Amygdala (tissue), 56 donors: Measurements from ENCODE around the gene PHEX.

ENCODE experiments used
- DNase-seq, 56 donors: peaks; one replicate each; lab custom pipeline; 2025; lab: John Stamatoyannopoulos, UW

Gene PHEX

DNA sequence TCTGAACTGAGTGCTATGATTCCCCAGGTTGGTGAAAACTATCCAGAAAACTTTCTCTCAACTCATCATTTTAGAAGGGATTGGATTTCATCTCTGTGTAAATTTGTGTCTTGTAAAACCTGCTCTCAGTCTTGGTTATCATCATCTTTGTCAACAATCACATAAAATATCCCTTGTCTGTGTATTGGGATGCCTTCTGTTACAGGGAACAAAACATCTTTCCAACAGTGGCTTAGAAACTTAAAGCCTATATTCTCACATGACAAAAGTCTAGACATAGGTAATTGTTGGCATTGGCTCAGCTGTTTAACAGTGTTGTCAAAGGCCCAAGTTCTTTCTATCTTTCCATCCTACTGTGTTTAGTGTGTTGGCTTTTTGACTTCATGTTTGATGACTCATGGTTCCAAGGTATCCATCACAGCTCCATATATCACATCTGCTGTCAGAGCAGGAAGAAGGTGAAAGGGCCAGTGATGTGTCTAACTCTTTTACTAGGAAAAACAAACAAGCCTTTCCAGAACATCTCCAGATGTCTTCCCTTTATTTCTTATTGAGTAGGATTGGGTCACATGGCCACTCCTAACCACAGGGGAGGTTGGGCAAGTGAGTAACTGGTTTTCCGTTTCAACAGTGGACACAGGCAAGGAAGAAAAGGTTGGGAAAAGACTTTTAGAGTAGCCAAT, 65.0 kb downstream of the PHEX start:
- DNase-seq = no peak

DNA sequence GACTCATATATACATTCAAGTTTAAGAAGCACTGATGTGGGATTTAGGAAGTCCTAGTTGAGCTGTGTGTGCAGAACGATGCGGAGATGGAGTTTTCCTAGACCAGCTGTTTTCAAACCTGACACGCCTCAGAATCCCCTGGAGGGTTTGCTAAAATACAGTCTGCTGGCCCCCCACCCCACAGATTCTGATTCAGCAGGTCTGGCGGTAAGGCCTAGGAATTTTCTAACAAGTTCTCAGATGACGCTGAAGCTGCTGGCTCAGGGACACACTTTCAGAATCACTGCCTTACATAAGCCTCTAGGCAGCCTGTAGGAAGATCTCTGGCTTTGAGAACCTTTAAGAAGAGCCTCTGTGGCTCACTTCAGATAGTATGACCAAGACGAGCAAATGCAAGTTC, 73.1 kb downstream of the PHEX start:
- no peak for DNase-seq

DNA sequence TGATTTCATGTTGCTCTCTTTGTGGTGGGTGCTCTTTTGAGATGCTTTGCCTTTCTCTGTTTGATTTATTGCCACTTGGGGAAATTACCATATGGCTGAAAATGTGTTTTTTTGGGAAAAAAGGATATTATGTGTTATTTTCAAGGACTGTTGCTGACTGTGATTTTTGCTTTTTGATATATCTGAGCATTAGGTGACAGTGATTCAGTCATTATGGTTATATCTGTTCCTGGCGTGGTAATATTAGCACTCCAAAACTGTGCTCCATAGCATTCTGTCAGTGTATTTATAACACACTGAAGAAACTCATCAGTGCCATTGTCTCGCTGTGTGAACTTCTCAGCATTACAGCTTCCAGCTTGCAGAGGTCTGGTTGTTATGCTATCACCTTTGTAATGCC, 73.8 kb downstream of the PHEX start:
- no peak for DNase-seq

DNA sequence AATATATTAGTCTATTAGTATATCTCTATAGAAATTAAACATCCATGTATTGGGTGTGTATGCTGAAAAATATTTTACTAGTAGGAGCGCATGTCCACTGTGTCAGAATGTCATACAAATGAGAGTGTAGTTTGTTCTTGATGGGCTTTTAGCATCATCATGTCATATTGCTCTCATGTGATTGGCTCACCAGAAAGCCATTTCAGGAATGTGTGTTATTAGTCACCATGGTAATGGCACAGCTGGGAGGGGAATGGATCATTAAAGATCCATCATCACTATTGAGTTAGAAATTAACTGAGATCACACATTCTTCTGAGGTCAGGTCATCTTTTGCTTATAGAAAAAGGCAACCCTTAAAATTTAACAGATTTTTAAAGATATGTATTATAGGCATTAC, 77.3 kb downstream of the PHEX start:
- DNase-seq = no peak

DNA sequence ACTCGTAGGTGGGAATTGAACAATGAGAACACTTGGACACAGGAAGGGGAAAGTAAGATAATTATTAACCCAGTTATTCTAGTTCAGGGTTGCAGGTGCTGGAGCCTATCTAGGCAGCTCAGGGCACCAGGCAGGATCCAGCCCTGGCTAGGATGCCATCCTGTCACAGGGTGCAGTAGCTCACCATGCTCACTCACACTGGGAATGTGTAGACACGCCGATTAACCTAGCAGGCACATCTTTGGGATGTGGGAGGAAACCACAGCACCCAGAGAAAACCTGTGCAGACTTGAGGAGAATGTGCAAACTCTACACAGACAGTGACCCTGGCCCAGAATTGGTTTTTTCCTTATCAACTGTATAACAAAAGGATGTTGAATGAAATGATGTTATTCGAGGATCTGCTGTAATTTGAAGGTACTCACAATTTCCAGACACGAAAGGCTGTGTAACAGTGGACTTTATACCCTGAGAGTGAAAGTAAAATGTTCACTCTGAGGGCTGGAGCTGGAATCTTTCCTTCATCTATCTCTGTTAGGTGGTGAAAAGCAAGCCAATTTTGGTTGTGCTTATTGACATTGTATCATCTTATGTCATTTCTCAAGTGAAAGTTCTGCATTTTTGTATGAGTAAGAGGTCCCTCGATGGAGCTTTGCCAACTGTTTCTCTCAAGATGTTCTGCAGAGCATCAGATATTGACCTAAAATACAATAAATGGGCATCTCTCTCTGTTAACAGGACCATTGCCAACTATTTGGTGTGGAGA, 78.8 kb downstream of the PHEX start:
- no peak for DNase-seq

DNA sequence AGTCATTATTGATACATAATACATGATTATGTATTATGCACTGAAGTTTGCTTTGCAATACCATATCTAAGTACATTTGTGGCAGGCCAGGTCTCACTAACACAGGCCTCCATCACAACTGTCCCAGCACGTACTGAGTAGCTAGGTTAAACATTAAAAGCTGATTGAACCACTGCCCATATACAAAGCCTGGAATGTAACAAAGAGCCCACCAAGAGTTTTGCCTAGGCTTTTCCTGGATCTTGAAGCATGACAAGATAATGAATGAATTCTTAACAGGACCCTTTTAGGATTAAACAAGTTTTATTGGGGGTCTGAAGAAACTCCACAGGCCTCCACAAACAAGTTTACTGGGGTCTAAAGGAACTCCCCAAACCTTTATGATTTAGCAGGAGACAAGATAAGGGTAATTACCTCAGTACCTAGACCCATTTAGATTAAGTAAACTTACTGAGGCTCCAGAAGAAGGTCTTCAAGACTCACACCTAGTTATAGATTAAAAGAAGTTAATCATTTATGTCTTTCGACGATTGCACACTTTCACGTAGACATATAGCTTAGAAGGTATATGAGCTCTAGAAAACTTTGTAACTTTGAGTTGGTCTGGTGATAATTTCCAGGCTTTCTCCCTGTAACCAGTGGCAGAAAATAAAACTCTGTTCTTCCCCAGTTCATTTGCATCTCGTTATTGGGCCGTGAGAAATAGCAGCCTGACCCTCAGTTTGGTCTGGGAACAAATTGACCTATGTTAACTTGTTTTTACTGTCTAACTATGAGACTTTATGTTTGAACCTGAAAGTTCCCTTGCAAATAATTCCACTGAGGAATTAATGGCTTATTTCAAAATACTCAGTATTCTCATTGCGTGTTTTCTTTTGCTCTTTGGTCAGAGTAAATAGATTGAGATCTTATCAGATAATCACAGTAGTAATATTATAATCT, 84.8 kb downstream of the PHEX start:
- DNase-seq = no peak

DNA sequence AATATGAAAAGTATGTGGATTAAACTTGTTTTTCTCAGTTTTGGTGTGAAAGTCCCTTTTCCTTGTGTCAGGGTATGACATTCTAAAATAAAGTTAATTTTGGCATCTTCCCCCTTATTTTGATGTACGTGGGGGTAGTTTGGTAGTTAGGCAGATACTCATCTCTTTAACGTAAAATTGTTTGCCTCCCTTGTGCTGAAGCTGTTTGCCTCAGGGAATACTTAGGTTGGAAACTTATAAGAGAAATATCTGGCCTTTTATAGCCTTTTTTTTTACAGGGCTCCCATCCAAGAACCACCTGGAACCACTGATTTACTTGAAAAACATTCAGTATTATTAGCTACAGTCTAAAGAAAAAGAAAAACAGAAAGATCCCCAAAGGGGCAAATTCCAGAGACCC, 85.5 kb downstream of the PHEX start:
- DNase-seq = no peak

DNA sequence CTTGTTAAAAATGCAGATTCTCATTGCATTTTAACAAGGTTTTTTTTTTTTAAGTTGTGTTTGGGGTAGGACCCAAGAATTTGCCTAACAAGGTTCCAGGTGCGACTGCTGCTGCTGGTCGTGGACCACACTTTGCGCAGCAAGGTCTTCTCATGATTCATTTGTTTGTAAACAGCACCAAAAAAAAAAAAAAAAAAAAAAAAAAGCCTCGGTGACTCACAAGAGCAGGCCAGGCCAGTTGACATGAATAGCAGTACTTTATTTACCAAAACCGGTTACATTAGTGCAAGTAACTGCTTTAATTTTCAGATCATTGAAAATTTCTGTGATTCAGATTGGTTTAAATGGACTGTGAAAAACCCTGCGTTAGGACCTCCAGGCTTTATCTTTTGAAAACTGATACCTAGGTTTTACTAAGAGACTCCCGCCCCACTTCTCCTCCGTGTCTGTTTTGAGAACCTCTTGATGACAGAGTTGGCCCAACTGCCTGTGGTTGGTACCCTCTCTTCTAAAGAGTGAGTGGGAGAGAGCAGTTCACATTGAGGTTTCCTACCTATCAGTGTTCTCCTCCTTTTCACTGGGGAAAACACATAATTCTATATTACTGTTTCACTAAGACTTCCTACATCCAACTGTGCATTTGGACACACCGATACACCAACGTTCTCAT, 86.2 kb downstream of the PHEX start:
- no peak for DNase-seq

DNA sequence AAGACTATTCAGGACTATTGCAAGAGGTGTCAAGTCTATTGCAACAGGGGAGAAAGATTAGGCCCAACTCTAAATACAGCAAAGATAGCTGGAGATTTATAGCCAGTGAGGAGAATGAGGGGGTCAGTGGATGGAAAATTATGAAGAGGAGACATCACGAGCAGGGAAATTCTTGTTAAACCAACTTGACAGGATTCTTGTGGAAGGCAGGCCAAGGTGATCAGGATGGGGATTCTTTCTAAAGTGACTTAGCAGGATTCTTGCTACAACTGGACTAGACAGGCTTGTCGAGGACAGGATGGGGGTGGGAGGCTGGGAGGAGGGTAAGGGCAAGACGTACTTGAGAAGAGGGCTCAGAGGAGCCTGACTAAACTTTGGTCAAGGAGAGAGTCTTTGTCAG, 89.0 kb downstream of the PHEX start:
- DNase-seq = no peak

DNA sequence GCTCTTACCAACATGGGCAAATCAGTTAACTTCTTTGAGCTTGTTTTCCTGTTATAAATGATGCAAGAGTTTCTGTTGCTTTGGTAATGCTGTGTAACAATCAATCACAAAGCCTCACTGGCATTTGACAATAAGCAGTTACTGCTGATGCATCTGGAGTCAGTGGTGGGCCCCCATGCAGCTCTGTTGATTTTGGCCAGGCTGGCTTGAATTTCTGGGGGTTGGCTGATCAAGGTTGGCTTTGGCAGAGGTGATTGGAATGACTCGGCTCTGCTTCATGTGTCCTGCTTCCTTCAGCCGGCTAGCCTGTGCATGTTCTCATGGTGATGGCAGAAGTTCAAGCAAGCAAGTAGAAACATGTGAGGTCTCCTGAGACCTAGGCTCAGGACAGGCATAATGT, 90.4 kb downstream of the PHEX start:
- no peak for DNase-seq

DNA sequence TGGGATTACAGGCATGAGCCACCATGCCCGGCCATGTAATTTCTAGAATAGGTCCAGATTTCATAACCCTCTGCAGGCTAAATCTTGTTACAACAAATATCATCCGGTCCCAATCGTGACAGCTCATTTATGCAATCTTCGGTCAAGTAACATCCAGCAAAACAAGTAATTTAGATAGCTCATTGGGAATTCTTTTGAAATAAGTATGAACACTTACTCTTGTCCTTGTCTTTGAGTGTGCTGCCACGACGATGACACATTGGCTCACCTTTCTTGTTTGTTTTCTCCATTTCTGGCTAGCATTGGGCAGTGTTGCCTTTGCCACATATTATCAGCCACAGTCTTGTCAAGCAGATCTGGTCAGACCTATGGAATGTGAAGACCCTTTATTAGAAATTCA, 92.0 kb downstream of the PHEX start:
- no peak for DNase-seq

DNA sequence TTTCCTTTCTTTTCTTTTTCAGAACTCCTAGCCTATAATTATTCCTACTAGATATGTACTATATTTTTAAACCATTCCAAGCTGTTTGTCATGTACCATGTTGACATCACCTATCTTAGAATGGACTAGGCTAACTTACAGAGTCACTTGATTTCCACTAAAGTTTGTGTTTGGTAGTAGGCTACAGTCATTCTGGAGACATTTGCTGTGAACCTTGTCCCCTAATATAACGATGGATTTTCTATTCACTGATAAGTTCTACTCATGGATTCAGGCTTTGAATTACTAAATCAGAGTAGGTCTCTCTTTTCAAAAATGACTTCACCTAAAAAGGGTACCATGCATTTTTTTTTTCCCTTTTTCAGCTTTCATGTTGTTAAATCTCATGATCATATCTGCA, 93.4 kb downstream of the PHEX start:
- DNase-seq = no peak

DNA sequence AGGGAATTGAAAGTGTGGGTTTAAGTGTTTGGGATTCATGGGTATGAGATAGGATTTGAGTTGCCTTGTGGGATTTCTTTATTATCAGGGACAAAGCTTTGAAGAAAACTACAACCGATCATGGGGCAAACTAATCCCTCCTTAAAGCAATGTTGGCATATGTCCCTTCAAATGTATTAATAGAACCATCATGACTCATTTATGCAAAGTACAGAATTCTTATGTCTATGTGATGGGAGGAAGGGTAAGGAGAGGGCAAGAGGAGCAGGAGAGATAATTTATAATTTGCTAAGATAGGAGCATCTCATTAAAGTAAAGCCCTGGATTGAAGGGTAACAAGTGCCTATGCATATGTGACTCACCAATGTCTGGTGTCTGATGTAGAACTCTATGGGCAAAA, 94.2 kb downstream of the PHEX start:
- no peak for DNase-seq

DNA sequence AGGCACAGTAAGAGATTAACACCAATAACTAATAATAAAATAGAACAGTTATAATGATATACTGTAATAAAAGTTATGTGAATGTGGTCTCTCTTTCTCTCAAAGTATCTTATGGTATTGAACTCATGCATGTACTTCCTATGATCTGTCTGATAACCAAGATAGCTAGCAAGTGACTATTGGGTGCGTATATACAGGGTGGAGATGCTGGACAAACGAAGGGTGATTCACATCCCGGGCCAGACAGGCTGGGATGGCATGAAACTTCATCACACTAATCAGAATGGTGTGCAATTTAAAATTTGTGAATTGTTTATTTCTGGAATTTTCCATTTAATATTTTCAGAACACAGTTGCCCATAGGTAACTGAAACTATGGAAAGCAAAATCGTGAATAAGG, 96.8 kb downstream of the PHEX start:
- DNase-seq = no peak

DNA sequence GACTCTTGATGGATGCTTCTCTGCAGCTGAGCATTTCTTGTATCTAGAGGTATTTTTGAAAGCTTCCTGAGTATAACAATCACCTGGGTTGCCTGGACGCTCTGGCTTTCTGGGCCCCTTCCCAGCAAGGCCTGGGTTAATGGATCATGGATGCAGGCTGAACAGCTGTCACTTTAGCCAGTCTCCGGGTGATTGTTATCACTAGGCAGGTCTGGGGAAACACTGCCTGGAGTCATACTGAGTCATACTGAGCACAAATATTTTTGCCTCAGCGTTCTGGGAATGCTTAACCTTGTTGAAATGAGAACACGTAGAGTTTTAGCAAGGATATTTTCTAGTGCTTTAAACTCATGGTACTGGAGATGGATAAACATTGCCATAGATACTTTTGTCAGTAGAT, 102.6 kb downstream of the PHEX start:
- DNase-seq = no peak

DNA sequence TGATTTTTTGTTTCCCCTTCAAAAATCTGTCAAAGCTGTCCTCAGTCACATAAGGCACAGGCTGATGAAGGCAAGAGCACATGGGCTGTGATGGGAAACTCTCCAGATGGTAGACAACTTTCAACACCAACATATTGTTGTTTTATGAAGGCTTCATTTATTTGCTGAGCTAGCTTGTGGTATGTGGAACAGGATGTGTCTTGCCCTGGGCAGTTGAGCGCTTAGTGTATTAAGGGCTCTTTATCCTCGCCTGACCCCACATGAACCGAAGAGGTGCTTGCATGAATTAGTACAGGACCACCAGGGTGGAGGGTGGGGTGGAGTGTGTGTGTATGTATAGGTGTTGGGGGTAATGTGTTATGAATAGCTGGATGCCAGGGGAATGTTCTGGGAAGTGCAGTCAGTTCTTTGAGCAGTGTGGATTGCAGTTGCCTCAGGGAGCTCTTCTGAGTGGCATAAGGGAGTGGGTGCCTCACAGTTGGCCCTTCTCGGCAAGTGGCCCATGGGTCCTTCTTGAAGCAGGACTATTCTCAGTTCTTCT, 103.1 kb downstream of the PHEX start:
- DNase-seq = peak in 3 of 56 donors; percentile 1 to 4 (median 4)

DNA sequence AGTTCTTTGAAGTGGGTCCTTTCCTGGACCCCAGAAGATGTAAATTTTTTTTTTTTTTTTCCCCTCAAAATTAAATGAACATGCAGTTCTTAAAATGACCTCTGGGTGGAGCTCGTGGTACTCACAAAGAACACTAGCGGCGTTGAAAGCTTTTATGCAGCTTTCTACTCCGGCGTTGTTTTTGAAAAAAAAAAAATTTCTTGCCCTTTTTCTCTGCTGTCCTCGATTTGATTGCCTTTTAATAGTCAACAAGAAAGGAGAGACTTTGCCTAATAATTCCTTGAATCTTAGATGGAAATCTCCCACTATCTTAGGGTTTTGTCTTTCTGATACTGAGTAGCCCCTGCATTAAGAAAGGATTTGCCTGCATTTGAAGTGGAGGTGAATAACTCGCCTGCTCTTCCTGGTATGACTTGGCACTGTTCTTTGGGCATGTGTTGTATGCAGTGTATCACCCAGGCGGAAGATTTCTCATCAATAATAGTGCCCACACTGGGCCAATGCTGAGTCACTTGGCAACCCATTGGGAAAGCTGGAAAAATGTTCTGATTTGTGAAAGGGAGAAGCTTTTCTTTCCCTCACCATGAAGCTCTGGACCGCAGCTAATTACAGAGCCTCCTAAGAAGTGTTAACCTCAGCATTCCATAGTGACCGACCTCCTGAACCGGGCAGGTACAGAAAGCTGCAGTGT, 104.0 kb downstream of the PHEX start:
- peak in 11 of 56 donors; percentile 0 to 32 (median 1) for DNase-seq

DNA sequence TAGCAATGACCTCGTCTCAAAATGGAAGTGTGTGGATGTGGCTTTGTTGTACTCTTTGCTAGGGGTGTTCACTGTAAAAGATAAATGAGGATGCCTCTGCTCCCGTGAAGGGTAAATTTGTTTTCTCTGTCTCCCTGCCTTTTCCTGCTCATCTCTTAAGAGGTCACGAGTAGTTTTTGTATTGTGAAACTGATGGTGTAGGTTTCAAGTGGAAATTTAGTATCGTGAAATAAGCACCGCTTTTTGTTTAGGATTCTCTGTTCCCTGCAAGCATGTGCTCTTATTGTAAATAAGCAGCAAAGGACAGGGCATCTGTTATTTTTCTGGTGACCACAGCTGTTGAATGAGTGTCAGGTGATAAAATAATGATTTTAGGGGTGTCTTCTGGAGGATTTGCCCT, 104.6 kb downstream of the PHEX start:
- peak in 1 of 56 donors; percentile 32 for DNase-seq

DNA sequence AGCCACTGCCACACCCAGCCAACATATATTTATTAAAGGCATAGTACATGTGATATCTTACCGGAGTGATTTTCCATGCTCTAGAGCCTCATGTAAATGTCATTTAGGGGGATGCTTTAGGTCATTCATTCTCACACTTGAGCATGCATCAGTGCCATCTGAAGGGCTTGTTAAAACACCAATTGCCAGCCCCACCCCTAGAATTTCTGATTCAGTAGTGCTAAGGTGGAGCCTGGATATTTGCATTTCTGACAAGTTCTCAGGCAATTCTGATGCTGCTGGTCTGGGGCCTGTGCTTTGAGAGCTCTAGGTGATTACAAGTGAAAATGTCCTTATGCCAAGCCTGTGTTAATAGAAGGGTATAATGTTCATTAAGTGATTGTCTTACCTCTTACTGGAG, 107.7 kb downstream of the PHEX start:
- no peak for DNase-seq
